H9 (cell line): ENCODE measurements around the gene SERPIND1. TPM values are rescaled to one million over a fixed set of nuclear protein-coding genes. Genes with fewer than 3 reads are reported as not detected.

Experiments
- DNase-seq: peaks from one replicate; pipeline ENCODE4 v3.0.0-alpha.2; 2017
- H2AFZ ChIP-seq: one replicate; pipeline ENCODE4 v1.6.1; 2013; ENCODE audit warnings: mild to moderate bottlenecking, low read length, control low read depth, moderate library complexity
- H2AK5ac ChIP-seq: 2 replicates; pipeline ENCODE4 v1.6.1; 2013; ENCODE audit warnings: low read length, control low read depth, mixed read lengths; ENCODE audit not compliant: insufficient read length
- H2BK120ac ChIP-seq: one replicate; pipeline ENCODE4 v1.6.1; 2013; ENCODE audit warnings: low read depth, mild to moderate bottlenecking, low read length, control low read depth, inconsistent platforms; ENCODE audit not compliant: poor library complexity, severe bottlenecking
- H2BK12ac ChIP-seq: 2 replicates; pipeline ENCODE4 v1.6.1; 2013; ENCODE audit warnings: low read length, control low read depth, mixed read lengths, low read depth; ENCODE audit not compliant: insufficient read length
- H2BK15ac ChIP-seq: 2 replicates; pipeline ENCODE4 v1.6.1; 2013; ENCODE audit warnings: low read depth, low read length, control low read depth
- H2BK20ac ChIP-seq: one replicate; pipeline ENCODE4 v1.6.1; 2013; ENCODE audit warnings: low read depth, mild to moderate bottlenecking, low read length, control low read depth, inconsistent platforms; ENCODE audit not compliant: poor library complexity, severe bottlenecking
- H2BK5ac ChIP-seq: 2 replicates; pipeline ENCODE4 v1.6.1; 2013; ENCODE audit warnings: low read length, control low read depth, mixed read lengths; ENCODE audit not compliant: insufficient read length
- H3K14ac ChIP-seq: 2 replicates; pipeline ENCODE4 v1.6.1; 2013; ENCODE audit warnings: low read length, control low read depth; ENCODE audit not compliant: insufficient read depth
- H3K18ac ChIP-seq: 2 replicates; pipeline ENCODE4 v1.6.1; 2013; ENCODE audit warnings: low read depth, mild to moderate bottlenecking, mixed read lengths, low read length, control low read depth; ENCODE audit not compliant: insufficient read length
- H3K23ac ChIP-seq: 2 replicates; pipeline ENCODE4 v1.6.1; 2013; ENCODE audit warnings: low read length, control low read depth, mixed read lengths, low read depth; ENCODE audit not compliant: insufficient read length
- H3K23me2 ChIP-seq: 2 replicates; pipeline ENCODE4 v1.6.1; 2013; ENCODE audit warnings: low read depth, mild to moderate bottlenecking, mixed read lengths, low read length, control low read depth; ENCODE audit not compliant: insufficient read length, poor library complexity, severe bottlenecking
- H3K27ac ChIP-seq: 2 replicates; pipeline ENCODE4 v1.5.1; 2013; ENCODE audit warnings: low read length, control low read depth, mixed read lengths, low read depth; ENCODE audit not compliant: insufficient read length
- H3K27me3 ChIP-seq: 2 replicates; pipeline ENCODE4 v1.6.1; 2013; ENCODE audit warnings: low read length, control low read depth, inconsistent platforms; ENCODE audit not compliant: insufficient read depth
- H3K4ac ChIP-seq: 2 replicates; pipeline ENCODE4 v1.6.1; 2013; ENCODE audit warnings: low read depth, mild to moderate bottlenecking, control low read depth, inconsistent platforms, low read length, moderate library complexity
- H3K4me1 ChIP-seq: 2 replicates; pipeline ENCODE4 v1.6.1; 2013; ENCODE audit warnings: low read length, control low read depth, inconsistent platforms; ENCODE audit not compliant: insufficient read depth
- H3K4me2 ChIP-seq: 2 replicates; pipeline ENCODE4 v1.6.1; 2013; ENCODE audit warnings: low read length, control low read depth, mixed read lengths; ENCODE audit not compliant: insufficient read length, insufficient read depth
- H3K56ac ChIP-seq: 2 replicates; pipeline ENCODE4 v1.6.1; 2013; ENCODE audit warnings: low read depth, mild to moderate bottlenecking, mixed read lengths, low read length, control low read depth; ENCODE audit not compliant: insufficient read length
- H3K79me1 ChIP-seq: 2 replicates; pipeline ENCODE4 v1.6.1; 2013; ENCODE audit warnings: low read depth, mild to moderate bottlenecking, moderate library complexity, low read length, control low read depth, inconsistent platforms; ENCODE audit not compliant: insufficient read depth, poor library complexity, severe bottlenecking
- H3K79me2 ChIP-seq: 2 replicates; pipeline ENCODE4 v1.6.1; 2013; ENCODE audit warnings: low read length, control low read depth, inconsistent platforms; ENCODE audit not compliant: insufficient read depth
- H3K9ac ChIP-seq: 2 replicates; pipeline ENCODE4 v1.6.1; 2013; ENCODE audit warnings: low read length, control low read depth, mixed read lengths; ENCODE audit not compliant: insufficient read length; ENCODE audit errors: extremely low read depth
- H3K9me3 ChIP-seq: one replicate; pipeline ENCODE4 v1.6.1; 2013; ENCODE audit warnings: low read depth, low read length, inconsistent platforms; ENCODE audit not compliant: control insufficient read depth
- H3T11ph ChIP-seq: one replicate; pipeline ENCODE4 v1.6.1; 2013; ENCODE audit warnings: mild to moderate bottlenecking, low read length, control low read depth, inconsistent platforms
- H4K20me1 ChIP-seq: one replicate; pipeline ENCODE4 v1.6.1; 2013; ENCODE audit not compliant: control insufficient read depth, insufficient read length, insufficient read depth
- H4K5ac ChIP-seq: 2 replicates; pipeline ENCODE4 v1.6.1; 2013; ENCODE audit warnings: low read depth, mild to moderate bottlenecking, mixed read lengths, low read length, control low read depth; ENCODE audit not compliant: insufficient read length
- H4K8ac ChIP-seq: replicated peaks from 2 replicates; pipeline ENCODE4 v1.6.1; 2013; ENCODE audit warnings: low read length, control low read depth, mixed read lengths, low read depth; ENCODE audit not compliant: insufficient read length
- H4K91ac ChIP-seq: 2 replicates; pipeline ENCODE4 v1.6.1; 2013; ENCODE audit warnings: low read depth, mild to moderate bottlenecking, moderate library complexity, mixed read lengths, low read length, control low read depth; ENCODE audit not compliant: insufficient read length
- H3K27ac Mint-ChIP-seq, 3 experiments: 2 replicates in 2 of 3; 3 replicates in 1 of 3; pipeline ENCODE4 v1.8.0; 2020 to 2021; ENCODE audit warnings: mixed read lengths in 3 of 3, mild to moderate bottlenecking in 1 of 3, moderate library complexity in 1 of 3
- H3K27me3 Mint-ChIP-seq: 2 replicates; pipeline ENCODE4 v1.8.0; 2021; ENCODE audit warnings: low read depth, mild to moderate bottlenecking, moderate library complexity, mixed read lengths
- H3K36me3 Mint-ChIP-seq, 3 experiments: 2 replicates in 2 of 3; 3 replicates in 1 of 3; pipeline ENCODE4 v1.8.0; 2020 to 2021; ENCODE audit warnings: low read depth in 3 of 3, mixed read lengths in 3 of 3; ENCODE audit not compliant: insufficient read depth in 1 of 3
- H3K4me1 Mint-ChIP-seq, 2 experiments: 2 replicates each; pipeline ENCODE4 v1.8.0; 2020; ENCODE audit warnings: mixed read lengths in 2 of 2
- H3K4me3 Mint-ChIP-seq, 2 experiments: 2 replicates in 1 of 2; 3 replicates in 1 of 2; pipeline ENCODE4 v1.8.0; 2020 to 2021; ENCODE audit warnings: mild to moderate bottlenecking in 2 of 2, mixed read lengths in 2 of 2, moderate library complexity in 1 of 2
- H3K9me3 Mint-ChIP-seq, 2 experiments: 2 replicates in 1 of 2; 3 replicates in 1 of 2; pipeline ENCODE4 v1.8.0; 2020; ENCODE audit warnings: mild to moderate bottlenecking in 2 of 2, mixed read lengths in 2 of 2, moderate library complexity in 1 of 2
- WGBS: extraction: QIAGEN DNeasy Blood & Tissue Kit; methylation state at CpG from one replicate; pipeline ENCODE4 v1.1.7; 2013; ENCODE audit warnings: missing lambda C conversion rate, low lambda C conversion rate, mixed read lengths; ENCODE audit not compliant: insufficient read length; ENCODE audit errors: extremely low coverage; 5-methylcytosine and 5-hydroxymethylcytosine counted together
- total RNA-seq: library from RNA; stranded (reverse); gene quantifications from 2 replicates; pipeline ENCODE4 v1.2.1, GENCODE V29; 2021
- TF ChIP-seq, protein P1 (sequence below): fragments of 200-600 bp; sonication (generic); conservative IDR thresholded peaks from 3 replicates; pipeline ENCODE4 v1.8.0; 2021; ENCODE audit warnings: antibody characterized with exemption, mild to moderate bottlenecking

SERPIND1 gene
- total RNA-seq, 1 experiment from 2014 or later = not detected

DNA sequence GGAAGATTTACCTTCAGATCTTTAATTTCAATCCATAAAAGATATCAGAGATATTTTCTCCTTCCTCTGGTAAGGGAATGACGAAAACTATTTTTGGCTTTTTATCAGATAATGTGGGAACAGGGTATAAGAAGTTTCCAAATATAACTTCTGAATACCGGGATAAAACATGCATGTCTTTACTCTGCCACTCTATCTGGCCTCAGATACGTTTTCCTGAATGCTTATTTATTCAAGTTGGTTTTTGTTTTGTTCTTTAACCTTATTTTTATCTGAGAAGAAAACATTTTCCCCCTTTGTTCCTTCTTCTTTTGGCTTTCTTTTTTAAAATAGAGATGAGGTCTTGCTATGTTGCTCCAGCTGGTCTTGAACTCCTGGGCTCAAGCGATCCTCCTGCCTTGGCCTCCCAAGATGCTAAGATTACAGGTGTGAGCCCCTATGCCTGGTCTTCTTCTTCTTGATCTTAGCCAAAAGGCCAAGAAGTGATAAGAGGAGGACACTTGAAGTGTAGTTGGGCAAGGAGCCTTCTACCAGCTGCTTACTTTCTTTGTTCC, 1.5 kb downstream of the SERPIND1 start:
- no peak overlapping the region for H3K4me3 Mint-ChIP-seq
- H3K27ac Mint-ChIP-seq = no peak overlapping the region
- no peak overlapping the region for H2BK5ac ChIP-seq
- H4K8ac ChIP-seq = no peak overlapping the region
- no peak overlapping the region for H2BK15ac ChIP-seq
- H3K18ac ChIP-seq = no peak overlapping the region
- WGBS = no CpG with 5 or more reads among the region's 4 CpGs
- no peaks in the 10 kb centered on the region for H3K23me2 ChIP-seq
- H3K36me3 Mint-ChIP-seq = peaks cover 0 to 6% (median 0%) of the 10 kb centered on the region in 3 experiments; a peak in 1 of 7 replicates
- H2AK5ac ChIP-seq = no peak overlapping the region
- H3T11ph ChIP-seq = no peak overlapping the region
- no peak overlapping the region for H3K9ac ChIP-seq
- no peak overlapping the region for H4K5ac ChIP-seq
- peaks cover 14 to 17% of the 10 kb centered on the region in 2 experiments for H3K4me1 Mint-ChIP-seq
- H3K27me3 ChIP-seq = no peaks in the 10 kb centered on the region
- H4K20me1 ChIP-seq = no peaks in the 10 kb centered on the region
- no peak overlapping the region for H3K27ac ChIP-seq
- no peaks in the 10 kb centered on the region for H3K9me3 ChIP-seq
- TF ChIP-seq, protein P1, sequence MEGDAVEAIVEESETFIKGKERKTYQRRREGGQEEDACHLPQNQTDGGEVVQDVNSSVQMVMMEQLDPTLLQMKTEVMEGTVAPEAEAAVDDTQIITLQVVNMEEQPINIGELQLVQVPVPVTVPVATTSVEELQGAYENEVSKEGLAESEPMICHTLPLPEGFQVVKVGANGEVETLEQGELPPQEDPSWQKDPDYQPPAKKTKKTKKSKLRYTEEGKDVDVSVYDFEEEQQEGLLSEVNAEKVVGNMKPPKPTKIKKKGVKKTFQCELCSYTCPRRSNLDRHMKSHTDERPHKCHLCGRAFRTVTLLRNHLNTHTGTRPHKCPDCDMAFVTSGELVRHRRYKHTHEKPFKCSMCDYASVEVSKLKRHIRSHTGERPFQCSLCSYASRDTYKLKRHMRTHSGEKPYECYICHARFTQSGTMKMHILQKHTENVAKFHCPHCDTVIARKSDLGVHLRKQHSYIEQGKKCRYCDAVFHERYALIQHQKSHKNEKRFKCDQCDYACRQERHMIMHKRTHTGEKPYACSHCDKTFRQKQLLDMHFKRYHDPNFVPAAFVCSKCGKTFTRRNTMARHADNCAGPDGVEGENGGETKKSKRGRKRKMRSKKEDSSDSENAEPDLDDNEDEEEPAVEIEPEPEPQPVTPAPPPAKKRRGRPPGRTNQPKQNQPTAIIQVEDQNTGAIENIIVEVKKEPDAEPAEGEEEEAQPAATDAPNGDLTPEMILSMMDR = no peak
- H3K79me2 ChIP-seq = no peaks in the 10 kb centered on the region
- no peak overlapping the region for H2AFZ ChIP-seq
- no peak overlapping the region for H3K14ac ChIP-seq
- H3K56ac ChIP-seq = no peak overlapping the region
- no peak overlapping the region for H2BK12ac ChIP-seq
- no peaks in the 10 kb centered on the region for H3K79me1 ChIP-seq
- H3K4ac ChIP-seq = no peak overlapping the region
- H3K4me2 ChIP-seq = no peak overlapping the region
- H3K9me3 Mint-ChIP-seq = no peaks in the 10 kb centered on the region
- no peaks in the 10 kb centered on the region for H3K4me1 ChIP-seq
- H2BK120ac ChIP-seq = no peak overlapping the region
- H3K23ac ChIP-seq = no peak overlapping the region
- DNase-seq = no peak
- H4K91ac ChIP-seq = no peak overlapping the region
- H3K27me3 Mint-ChIP-seq = no peaks in the 10 kb centered on the region
- no peak overlapping the region for H2BK20ac ChIP-seq
